Left lobe of liver (tissue), 2 donors: Measurements from ENCODE around the gene CLEC16A. TPM values are rescaled to one million over a fixed set of nuclear protein-coding genes. Genes with fewer than 3 reads are reported as not detected.

Experiments used
- ATAC-seq: fragments of 200-7000 bp; cut with Tn5 transposase; one replicate; pipeline ENCODE4 v1.9.1; 2020; ENCODE audit warnings: mild to moderate bottlenecking, moderate library complexity
- DNase-seq: peaks from one replicate; pipeline ENCODE4 v3.0.0-alpha.2; 2020; ENCODE audit warnings: low spot score
- total RNA-seq: library from RNA; stranded (reverse); gene quantifications from one replicate; pipeline ENCODE4 v1.2.1, GENCODE V29; 2021
- donor health status: DM: no; HTN: no; CAD: no; lungs with moderate emphysema.
- donor health status: DM: no; HTN: yes; CAD: no.

Gene CLEC16A
- total RNA-seq, 1 donor from 2014 or later, result 21.6 TPM

- ATAC-seq, result no peak
- DNase-seq, result no peak
These were observed 43.2 kb downstream of the CLEC16A start for GRCh38 chr16:10987361-10988163.

GRCh38 chr16:10988164-10988803 is 43.9 kb downstream of the CLEC16A start:
- DNase-seq, result no peak
- no peak for ATAC-seq

- DNase-seq (no peak), ATAC-seq (no peak)
These were observed 44.5 kb downstream of the CLEC16A start for GRCh38 chr16:10988879-10989278.

GRCh38 chr16:10989559-10989958 is 45.2 kb downstream of the CLEC16A start:
- no peak for DNase-seq
- no peak for ATAC-seq

GRCh38 chr16:10990378-10990777 is 46.0 kb downstream of the CLEC16A start:
- DNase-seq (no peak), ATAC-seq (no peak)

- DNase-seq, result no peak
- ATAC-seq, result no peak
These were observed 47.7 kb downstream of the CLEC16A start for GRCh38 chr16:10992112-10992511.

- no peak for ATAC-seq
- no peak for DNase-seq
These were observed 48.4 kb downstream of the CLEC16A start for GRCh38 chr16:10992797-10993196.

GRCh38 chr16:10993649-10994048 is 49.3 kb downstream of the CLEC16A start:
- ATAC-seq (no peak), DNase-seq (no peak)

GRCh38 chr16:10994571-10994970 is 50.2 kb downstream of the CLEC16A start:
- no peak for DNase-seq
- ATAC-seq, result no peak

GRCh38 chr16:10995565-10995964 is 51.2 kb downstream of the CLEC16A start:
- ATAC-seq, result no peak
- no peak for DNase-seq

GRCh38 chr16:10997485-10997884 is 53.1 kb downstream of the CLEC16A start:
- ATAC-seq (no peak), DNase-seq (no peak)

- DNase-seq (no peak), ATAC-seq (no peak)
These were observed 54.9 kb downstream of the CLEC16A start for GRCh38 chr16:10999300-10999699.

- DNase-seq (no peak), ATAC-seq (peak; percentile 77)
These were observed 57.2 kb downstream of the CLEC16A start for GRCh38 chr16:11001611-11002010.

- DNase-seq (no peak), ATAC-seq (no peak)
These were observed 58.8 kb downstream of the CLEC16A start for GRCh38 chr16:11003141-11003540.

- DNase-seq (no peak), ATAC-seq (no peak)
These were observed 60.0 kb downstream of the CLEC16A start for GRCh38 chr16:11004351-11004750.

GRCh38 chr16:11004973-11005610 is 60.7 kb downstream of the CLEC16A start:
- DNase-seq, result no peak
- no peak for ATAC-seq

GRCh38 chr16:11005611-11005975 is 61.2 kb downstream of the CLEC16A start:
- ATAC-seq (no peak), DNase-seq (no peak)

GRCh38 chr16:11006656-11007055 is 62.3 kb downstream of the CLEC16A start:
- ATAC-seq (no peak), DNase-seq (no peak)

GRCh38 chr16:11007714-11008280 is 63.4 kb downstream of the CLEC16A start:
- no peak for DNase-seq

GRCh38 chr16:11009027-11009755 is 64.8 kb downstream of the CLEC16A start:
- ATAC-seq (no peak), DNase-seq (no peak)

More at GRCh38 chr16:11007714-11008280, 63.4 kb downstream of the CLEC16A start:
- no peak for ATAC-seq
